Osteocyte (in vitro differentiated cells): Measurements from ENCODE around the gene LRP1B. TPM values are rescaled to one million over a fixed set of nuclear protein-coding genes. Genes with fewer than 3 reads are reported as not detected.

Experiments used
- DNase-seq: peaks from one replicate; pipeline ENCODE4 v3.0.0; 2021; ENCODE audit warnings: mixed read lengths; ENCODE audit not compliant: unreplicated experiment; ENCODE audit errors: extremely low spot score
- H3K27ac Mint-ChIP-seq: one replicate; pipeline ENCODE4 v1.8.0; 2021; ENCODE audit warnings: mild to moderate bottlenecking, mixed read lengths; ENCODE audit not compliant: unreplicated experiment
- H3K27me3 Mint-ChIP-seq: one replicate; pipeline ENCODE4 v1.8.0; 2021; ENCODE audit warnings: mixed read lengths; ENCODE audit not compliant: unreplicated experiment
- H3K36me3 Mint-ChIP-seq: one replicate; pipeline ENCODE4 v1.8.0; 2021; ENCODE audit warnings: mixed read lengths; ENCODE audit not compliant: unreplicated experiment
- H3K4me1 Mint-ChIP-seq: one replicate; pipeline ENCODE4 v1.8.0; 2021; ENCODE audit warnings: mixed read lengths; ENCODE audit not compliant: unreplicated experiment
- H3K4me3 Mint-ChIP-seq: one replicate; pipeline ENCODE4 v1.8.0; 2021; ENCODE audit warnings: mild to moderate bottlenecking, moderate library complexity, mixed read lengths; ENCODE audit not compliant: unreplicated experiment
- H3K9me3 Mint-ChIP-seq: one replicate; pipeline ENCODE4 v1.8.0; 2021; ENCODE audit warnings: mixed read lengths; ENCODE audit not compliant: unreplicated experiment
- total RNA-seq: library from RNA; stranded (reverse); gene quantifications from 2 replicates; pipeline ENCODE4 v1.2.1, GENCODE V29; 2021
- TF ChIP-seq, protein P1 (sequence below): fragments of 200-600 bp; sonication (generic); IDR thresholded peaks from 2 replicates; pipeline ENCODE4 v1.5.0; 2021; ENCODE audit warnings: antibody characterized with exemption, mild to moderate bottlenecking, moderate library complexity

Gene LRP1B
- total RNA-seq, 1 donor from 2014 or later = 3.6 TPM

DNA sequence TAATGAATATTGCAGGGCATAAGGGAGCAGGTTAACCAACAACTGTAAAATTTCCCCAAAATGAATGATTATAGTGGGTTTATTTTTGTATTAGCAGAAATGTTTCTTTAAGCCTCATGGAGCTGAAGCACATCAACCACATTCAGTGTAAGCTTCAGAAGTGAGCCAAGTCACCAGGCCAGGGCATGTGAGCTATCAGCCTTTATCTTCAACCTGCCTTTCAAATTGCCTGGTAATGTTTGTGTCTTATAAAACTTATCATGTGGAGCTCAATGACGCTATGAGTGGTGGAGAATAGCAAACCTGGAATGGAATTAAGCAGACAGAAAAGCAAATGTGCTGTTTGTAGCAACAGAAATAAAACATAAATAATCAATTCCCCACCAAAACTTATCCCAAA lies 1068.4 kb downstream of the LRP1B start:
- Mint-ChIP-seq H3K36me3 (no peaks in the 10 kb centered on the region), H3K9me3 (peaks cover 3% of the 10 kb centered on the region), H3K4me1 (peaks cover 6% of the 10 kb centered on the region), H3K4me3 (no peak overlapping the region), H3K27me3 (no peaks in the 10 kb centered on the region), H3K27ac (no peak overlapping the region)
- TF ChIP-seq, protein P1, sequence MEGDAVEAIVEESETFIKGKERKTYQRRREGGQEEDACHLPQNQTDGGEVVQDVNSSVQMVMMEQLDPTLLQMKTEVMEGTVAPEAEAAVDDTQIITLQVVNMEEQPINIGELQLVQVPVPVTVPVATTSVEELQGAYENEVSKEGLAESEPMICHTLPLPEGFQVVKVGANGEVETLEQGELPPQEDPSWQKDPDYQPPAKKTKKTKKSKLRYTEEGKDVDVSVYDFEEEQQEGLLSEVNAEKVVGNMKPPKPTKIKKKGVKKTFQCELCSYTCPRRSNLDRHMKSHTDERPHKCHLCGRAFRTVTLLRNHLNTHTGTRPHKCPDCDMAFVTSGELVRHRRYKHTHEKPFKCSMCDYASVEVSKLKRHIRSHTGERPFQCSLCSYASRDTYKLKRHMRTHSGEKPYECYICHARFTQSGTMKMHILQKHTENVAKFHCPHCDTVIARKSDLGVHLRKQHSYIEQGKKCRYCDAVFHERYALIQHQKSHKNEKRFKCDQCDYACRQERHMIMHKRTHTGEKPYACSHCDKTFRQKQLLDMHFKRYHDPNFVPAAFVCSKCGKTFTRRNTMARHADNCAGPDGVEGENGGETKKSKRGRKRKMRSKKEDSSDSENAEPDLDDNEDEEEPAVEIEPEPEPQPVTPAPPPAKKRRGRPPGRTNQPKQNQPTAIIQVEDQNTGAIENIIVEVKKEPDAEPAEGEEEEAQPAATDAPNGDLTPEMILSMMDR = no peak
- DNase-seq = no peak

DNA sequence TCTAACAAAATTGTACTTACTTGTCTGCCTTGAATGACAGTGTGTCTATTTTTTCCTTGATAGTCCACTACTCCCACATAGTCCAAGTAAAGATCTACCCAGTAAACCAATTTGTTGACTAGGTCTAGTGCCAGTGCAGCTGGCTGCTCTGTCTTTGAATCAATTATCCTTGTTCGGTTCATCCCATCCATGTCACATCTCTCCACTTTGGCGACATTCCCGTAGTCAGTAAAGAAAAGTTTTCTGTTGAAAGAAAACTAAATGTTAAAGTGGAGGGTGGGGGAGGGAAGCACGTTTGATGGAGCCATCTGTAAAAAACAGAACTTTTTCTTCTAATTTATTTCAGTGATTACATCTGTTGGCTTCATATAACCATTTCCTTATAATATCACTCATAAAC lies 1068.8 kb downstream of the LRP1B start:
- Mint-ChIP-seq H3K4me3 (no peak overlapping the region), H3K36me3 (no peaks in the 10 kb centered on the region), H3K4me1 (peaks cover 6% of the 10 kb centered on the region), H3K27ac (no peak overlapping the region), H3K9me3 (peaks cover 3% of the 10 kb centered on the region), H3K27me3 (no peaks in the 10 kb centered on the region)
- TF ChIP-seq, protein P1 = no peak
- DNase-seq = no peak

DNA sequence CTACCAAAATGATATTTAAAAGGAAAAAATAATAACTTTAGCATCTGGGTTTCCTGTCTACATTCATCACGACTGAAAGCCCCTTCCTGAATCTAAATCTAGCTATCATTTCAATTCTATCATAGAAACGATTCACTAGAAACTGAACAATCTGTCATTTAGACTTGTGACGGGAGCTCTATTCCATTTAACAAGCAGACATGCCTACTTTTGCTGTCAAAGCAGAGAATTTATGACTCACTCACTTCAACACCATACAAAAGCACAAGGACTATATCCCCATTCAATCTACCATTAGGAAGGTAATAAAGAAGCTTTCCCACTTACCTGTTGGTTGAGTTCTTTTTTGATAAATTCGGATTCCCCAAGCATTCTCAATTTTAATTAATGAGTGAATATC lies 1072.3 kb downstream of the LRP1B start:
- no peak overlapping the region for H3K27ac Mint-ChIP-seq
- no peaks in the 10 kb centered on the region for H3K27me3 Mint-ChIP-seq
- H3K4me1 Mint-ChIP-seq = peaks cover 9% of the 10 kb centered on the region
- no peaks in the 10 kb centered on the region for H3K36me3 Mint-ChIP-seq
- H3K9me3 Mint-ChIP-seq = no peaks in the 10 kb centered on the region
- TF ChIP-seq, protein P1 = no peak
- no peak overlapping the region for H3K4me3 Mint-ChIP-seq
- DNase-seq = no peak

DNA sequence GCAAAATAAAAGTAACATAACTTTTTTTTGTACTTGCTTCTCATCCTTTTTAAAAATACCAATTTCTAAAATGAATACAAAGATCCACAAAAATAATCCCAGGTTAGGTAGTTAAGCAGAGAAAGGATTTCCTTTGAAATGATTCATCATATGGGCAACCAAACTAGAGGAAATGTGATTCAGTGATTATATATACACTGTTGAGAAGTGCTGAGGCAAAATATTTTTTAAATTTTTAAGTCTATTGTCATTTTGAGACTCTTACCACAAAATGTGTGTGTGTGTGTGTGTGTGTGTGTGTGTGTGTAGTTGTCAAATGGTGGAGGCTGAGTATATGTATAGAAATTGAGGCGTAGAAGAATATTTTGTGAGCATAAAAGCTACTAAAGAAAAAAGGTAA lies 1075.3 kb downstream of the LRP1B start:
- Mint-ChIP-seq H3K27ac (no peak overlapping the region), H3K4me3 (no peak overlapping the region), H3K9me3 (no peaks in the 10 kb centered on the region), H3K4me1 (peaks cover 3% of the 10 kb centered on the region), H3K36me3 (no peaks in the 10 kb centered on the region), H3K27me3 (no peaks in the 10 kb centered on the region)
- DNase-seq = no peak
- TF ChIP-seq, protein P1 = no peak

DNA sequence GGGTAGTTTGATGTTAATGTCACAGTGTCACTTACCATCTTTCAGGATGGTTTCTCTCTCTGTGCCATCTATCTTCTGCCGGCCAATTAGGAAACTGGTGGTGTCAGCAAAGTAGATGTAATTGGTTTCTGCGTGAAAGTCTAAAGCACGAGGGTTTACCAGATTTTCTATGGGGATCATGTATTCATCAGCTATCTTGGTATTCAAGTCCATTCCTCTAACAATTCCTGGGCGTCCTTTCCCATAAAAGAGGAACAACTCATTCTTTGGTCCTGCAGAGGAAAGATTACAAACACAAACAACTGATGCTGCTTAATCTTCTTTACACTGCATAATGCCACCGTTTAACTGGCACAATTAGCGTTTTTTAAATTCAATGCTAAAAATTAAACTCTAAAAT lies 1081.9 kb downstream of the LRP1B start:
- no peaks in the 10 kb centered on the region for H3K9me3 Mint-ChIP-seq
- H3K4me1 Mint-ChIP-seq = no peaks in the 10 kb centered on the region
- TF ChIP-seq, protein P1 = no peak
- H3K36me3 Mint-ChIP-seq = no peaks in the 10 kb centered on the region
- no peaks in the 10 kb centered on the region for H3K27me3 Mint-ChIP-seq
- no peak for DNase-seq
- no peak overlapping the region for H3K27ac Mint-ChIP-seq
- no peak overlapping the region for H3K4me3 Mint-ChIP-seq
